GM23338 (cell line): Measurements from ENCODE around the gene KIAA0232. TPM values are rescaled to one million over a fixed set of nuclear protein-coding genes. Genes with fewer than 3 reads are reported as not detected.

Source experiments
- ATAC-seq: fragments of 200-7000 bp; cut with Tn5 transposase; 3 replicates; pipeline ENCODE4 v1.9.1; 2020
- DNase-seq: peaks from one replicate; pipeline ENCODE4 v3.0.0-alpha.2; 2015; ENCODE audit warnings: low spot score
- H2AFZ ChIP-seq: fragments of 200-600 bp; sonication (generic); 2 replicates; pipeline ENCODE4 v1.8.0; 2016; ENCODE audit warnings: antibody characterized with exemption, mild to moderate bottlenecking, moderate library complexity
- H3F3A ChIP-seq: fragments of 200-600 bp; sonication (generic); replicated peaks from 2 replicates; pipeline ENCODE4 v1.8.0; 2017; ENCODE audit warnings: antibody characterized with exemption, mixed run types, low read depth
- H3K27ac ChIP-seq: fragments of 200-600 bp; sonication (generic); 2 replicates; pipeline ENCODE4 v1.6.1; 2016; ENCODE audit warnings: low read depth
- H3K27me3 ChIP-seq: fragments of 200-600 bp; sonication (generic); 2 replicates; pipeline ENCODE4 v1.8.0; 2016; ENCODE audit warnings: mild to moderate bottlenecking, mixed run types, moderate library complexity; ENCODE audit not compliant: insufficient read depth
- H3K36me3 ChIP-seq: fragments of 200-600 bp; sonication (generic); 2 replicates; pipeline ENCODE4 v1.8.0; 2016; ENCODE audit warnings: mild to moderate bottlenecking; ENCODE audit not compliant: insufficient read depth
- H3K4me1 ChIP-seq: fragments of 200-600 bp; sonication (generic); 2 replicates; pipeline ENCODE4 v1.8.0; 2016; ENCODE audit warnings: mild to moderate bottlenecking, moderate library complexity; ENCODE audit not compliant: insufficient read depth
- H3K4me2 ChIP-seq: fragments of 200-600 bp; sonication (generic); 2 replicates; pipeline ENCODE4 v1.7.1; 2017; ENCODE audit warnings: mixed run types
- H3K4me3 ChIP-seq: fragments of 200-600 bp; sonication (generic); 2 replicates; pipeline ENCODE4 v1.6.1; 2016; ENCODE audit warnings: mixed run types
- H3K79me2 ChIP-seq: fragments of 200-600 bp; sonication (generic); replicated peaks from 2 replicates; pipeline ENCODE4 v1.8.0; 2017; ENCODE audit warnings: mild to moderate bottlenecking; ENCODE audit not compliant: insufficient read depth
- H3K9me2 ChIP-seq: fragments of 200-600 bp; sonication (generic); 2 replicates; pipeline ENCODE4 v1.8.0; 2017; ENCODE audit not compliant: insufficient read depth
- H4K20me1 ChIP-seq: fragments of 200-600 bp; sonication (generic); replicated peaks from 2 replicates; pipeline ENCODE4 v1.8.0; 2017; ENCODE audit warnings: mild to moderate bottlenecking; ENCODE audit not compliant: insufficient read depth
- H3K27ac Mint-ChIP-seq: 2 replicates; pipeline ENCODE4 v1.8.0; 2020; ENCODE audit warnings: inconsistent platforms, mild to moderate bottlenecking, moderate library complexity, mixed read lengths
- H3K27me3 Mint-ChIP-seq: 3 replicates; pipeline ENCODE4 v1.8.0; 2022; ENCODE audit warnings: low read depth, mild to moderate bottlenecking, moderate library complexity, mixed read lengths, inconsistent platforms; ENCODE audit not compliant: insufficient read depth, poor library complexity
- H3K36me3 Mint-ChIP-seq: 3 replicates; pipeline ENCODE4 v1.8.0; 2021; ENCODE audit warnings: low read depth, mild to moderate bottlenecking, inconsistent platforms, moderate library complexity, mixed read lengths
- H3K4me1 Mint-ChIP-seq: 3 replicates; pipeline ENCODE4 v1.8.0; 2020; ENCODE audit warnings: mild to moderate bottlenecking, inconsistent platforms, mixed read lengths
- H3K4me3 Mint-ChIP-seq: 3 replicates; pipeline ENCODE4 v1.8.0; 2021; ENCODE audit warnings: moderate library complexity, mild to moderate bottlenecking, inconsistent platforms, mixed read lengths
- H3K9me3 Mint-ChIP-seq: 3 replicates; pipeline ENCODE4 v1.8.0; 2020; ENCODE audit warnings: moderate library complexity, mild to moderate bottlenecking, inconsistent platforms, mixed read lengths
- CREB1 ChIP-seq: fragments of 250-450 bp; sonication (Bioruptor Pico); IDR thresholded peaks from 2 replicates; pipeline ENCODE4 v1.5.0; 2020; ENCODE audit warnings: low read depth, mild to moderate bottlenecking, moderate library complexity
- ETS1 ChIP-seq: IDR thresholded peaks from 2 replicates; pipeline ENCODE4 v1.6.1; 2016; ENCODE audit warnings: antibody characterized with exemption
- EZH2 ChIP-seq: fragments of 200-600 bp; sonication (generic); IDR thresholded peaks from one replicate; pipeline ENCODE4 v1.8.0; 2017; ENCODE audit warnings: antibody characterized with exemption, mild to moderate bottlenecking, low read depth; ENCODE audit not compliant: unreplicated experiment
- EZH2phosphoT487 ChIP-seq: fragments of 200-600 bp; sonication (generic); IDR thresholded peaks from one replicate; pipeline ENCODE4 v1.8.1; 2018; ENCODE audit warnings: antibody characterized with exemption; ENCODE audit not compliant: unreplicated experiment
- JUNB ChIP-seq: IDR thresholded peaks from one replicate; pipeline ENCODE4 v1.6.1; 2016; ENCODE audit warnings: antibody characterized with exemption; ENCODE audit not compliant: unreplicated experiment
- NANOG ChIP-seq: IDR thresholded peaks from 2 replicates; pipeline ENCODE4 v1.6.1; 2016; ENCODE audit warnings: antibody characterized with exemption, borderline replicate concordance
- POLR2AphosphoS5 ChIP-seq: IDR thresholded peaks from 2 replicates; pipeline ENCODE4 v1.6.1; 2016; ENCODE audit warnings: antibody characterized with exemption, low read depth
- STAT1 ChIP-seq: IDR thresholded peaks from one replicate; pipeline ENCODE4 v1.6.1; 2016; ENCODE audit warnings: antibody characterized with exemption; ENCODE audit not compliant: unreplicated experiment
- ZNF114 ChIP-seq: fragments of 250-450 bp; sonication (Bioruptor Pico); IDR thresholded peaks from 2 replicates; pipeline ENCODE4 v1.5.0; 2020; ENCODE audit warnings: mild to moderate bottlenecking, moderate library complexity
- ZNF331 ChIP-seq: fragments of 250-450 bp; sonication (Bioruptor Pico); IDR thresholded peaks from 2 replicates; pipeline ENCODE4 v1.5.0; 2020; ENCODE audit warnings: low read depth, mild to moderate bottlenecking, moderate library complexity
- polyA plus RNA-seq: library from polyadenylated mRNA; unstranded; fragments of >200 nt; fragmentation: Nextera tagmentation; extraction: Ambion mirVana; gene quantifications from 2 replicates; pipeline ENCODE4 v1.2.1, GENCODE V29; 2016
- total RNA-seq: library from RNA; depleted of rRNA; stranded (reverse); fragments of >200 nt; shearing (Covaris generic); gene quantifications from 2 replicates; pipeline ENCODE4 v1.2.3, GENCODE V29; 2014
- TF ChIP-seq, protein P1 (sequence below): fragments of 250-450 bp; sonication (Bioruptor Pico); IDR thresholded peaks from 2 replicates; pipeline ENCODE4 v1.5.0; 2020; ENCODE audit warnings: mild to moderate bottlenecking, moderate library complexity
- TF ChIP-seq, protein P2 (sequence below): IDR thresholded peaks from one replicate; pipeline ENCODE4 v1.6.1; 2018; ENCODE audit warnings: antibody characterized with exemption; ENCODE audit not compliant: unreplicated experiment

KIAA0232 gene
- total and polyA plus RNA-seq, 2 experiments from 2014 or later, result 14.3 to 34.9 TPM

DNA sequence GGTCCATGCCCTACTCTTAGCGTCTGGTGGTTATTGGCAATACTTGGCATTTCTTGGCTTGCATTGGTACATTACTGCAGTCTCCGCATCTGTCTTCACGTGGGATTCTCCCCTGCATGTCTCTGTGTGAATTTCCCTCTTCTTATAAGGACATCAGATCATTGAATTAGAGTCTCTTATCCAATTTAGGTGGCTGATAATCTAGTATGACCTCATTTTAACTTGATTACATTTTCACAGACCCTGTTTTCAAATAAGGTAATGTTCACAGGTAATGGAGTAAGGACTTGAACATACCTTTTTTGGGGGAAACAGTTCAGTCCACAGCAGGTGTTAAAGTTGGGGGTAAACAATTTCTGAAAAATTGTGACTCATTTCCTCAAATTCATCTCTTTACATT is 16.6 kb downstream of the KIAA0232 start:
- Histone ChIP-seq H3K36me3 (no peaks in the 10 kb centered on the region), H4K20me1 (peaks cover 62% of the 10 kb centered on the region)

More for the DNA sequence above, 16.6 kb downstream of the KIAA0232 start:
- H3K27ac Mint-ChIP-seq, result no peak overlapping the region
- no peaks in the 10 kb centered on the region for H3K9me3 Mint-ChIP-seq
- H3K79me2 ChIP-seq, result peaks cover 100% of the 10 kb centered on the region
- no peak for DNase-seq
- no peak overlapping the region for H3K27ac ChIP-seq
- H3K4me3 ChIP-seq, result no peak overlapping the region
- peaks cover 16% of the 10 kb centered on the region for H3K36me3 Mint-ChIP-seq
- no peak for TF ChIP-seq CREB1 (CRISPR knock-in tag)
- TF ChIP-seq EZH2, result no peak
- no peak for TF ChIP-seq ZNF114 (CRISPR knock-in tag)
- TF ChIP-seq POLR2AphosphoS5, result no peak
- no peak for TF ChIP-seq NANOG
- no peak for TF ChIP-seq ZNF331 (CRISPR knock-in tag)
- TF ChIP-seq, protein P1, sequence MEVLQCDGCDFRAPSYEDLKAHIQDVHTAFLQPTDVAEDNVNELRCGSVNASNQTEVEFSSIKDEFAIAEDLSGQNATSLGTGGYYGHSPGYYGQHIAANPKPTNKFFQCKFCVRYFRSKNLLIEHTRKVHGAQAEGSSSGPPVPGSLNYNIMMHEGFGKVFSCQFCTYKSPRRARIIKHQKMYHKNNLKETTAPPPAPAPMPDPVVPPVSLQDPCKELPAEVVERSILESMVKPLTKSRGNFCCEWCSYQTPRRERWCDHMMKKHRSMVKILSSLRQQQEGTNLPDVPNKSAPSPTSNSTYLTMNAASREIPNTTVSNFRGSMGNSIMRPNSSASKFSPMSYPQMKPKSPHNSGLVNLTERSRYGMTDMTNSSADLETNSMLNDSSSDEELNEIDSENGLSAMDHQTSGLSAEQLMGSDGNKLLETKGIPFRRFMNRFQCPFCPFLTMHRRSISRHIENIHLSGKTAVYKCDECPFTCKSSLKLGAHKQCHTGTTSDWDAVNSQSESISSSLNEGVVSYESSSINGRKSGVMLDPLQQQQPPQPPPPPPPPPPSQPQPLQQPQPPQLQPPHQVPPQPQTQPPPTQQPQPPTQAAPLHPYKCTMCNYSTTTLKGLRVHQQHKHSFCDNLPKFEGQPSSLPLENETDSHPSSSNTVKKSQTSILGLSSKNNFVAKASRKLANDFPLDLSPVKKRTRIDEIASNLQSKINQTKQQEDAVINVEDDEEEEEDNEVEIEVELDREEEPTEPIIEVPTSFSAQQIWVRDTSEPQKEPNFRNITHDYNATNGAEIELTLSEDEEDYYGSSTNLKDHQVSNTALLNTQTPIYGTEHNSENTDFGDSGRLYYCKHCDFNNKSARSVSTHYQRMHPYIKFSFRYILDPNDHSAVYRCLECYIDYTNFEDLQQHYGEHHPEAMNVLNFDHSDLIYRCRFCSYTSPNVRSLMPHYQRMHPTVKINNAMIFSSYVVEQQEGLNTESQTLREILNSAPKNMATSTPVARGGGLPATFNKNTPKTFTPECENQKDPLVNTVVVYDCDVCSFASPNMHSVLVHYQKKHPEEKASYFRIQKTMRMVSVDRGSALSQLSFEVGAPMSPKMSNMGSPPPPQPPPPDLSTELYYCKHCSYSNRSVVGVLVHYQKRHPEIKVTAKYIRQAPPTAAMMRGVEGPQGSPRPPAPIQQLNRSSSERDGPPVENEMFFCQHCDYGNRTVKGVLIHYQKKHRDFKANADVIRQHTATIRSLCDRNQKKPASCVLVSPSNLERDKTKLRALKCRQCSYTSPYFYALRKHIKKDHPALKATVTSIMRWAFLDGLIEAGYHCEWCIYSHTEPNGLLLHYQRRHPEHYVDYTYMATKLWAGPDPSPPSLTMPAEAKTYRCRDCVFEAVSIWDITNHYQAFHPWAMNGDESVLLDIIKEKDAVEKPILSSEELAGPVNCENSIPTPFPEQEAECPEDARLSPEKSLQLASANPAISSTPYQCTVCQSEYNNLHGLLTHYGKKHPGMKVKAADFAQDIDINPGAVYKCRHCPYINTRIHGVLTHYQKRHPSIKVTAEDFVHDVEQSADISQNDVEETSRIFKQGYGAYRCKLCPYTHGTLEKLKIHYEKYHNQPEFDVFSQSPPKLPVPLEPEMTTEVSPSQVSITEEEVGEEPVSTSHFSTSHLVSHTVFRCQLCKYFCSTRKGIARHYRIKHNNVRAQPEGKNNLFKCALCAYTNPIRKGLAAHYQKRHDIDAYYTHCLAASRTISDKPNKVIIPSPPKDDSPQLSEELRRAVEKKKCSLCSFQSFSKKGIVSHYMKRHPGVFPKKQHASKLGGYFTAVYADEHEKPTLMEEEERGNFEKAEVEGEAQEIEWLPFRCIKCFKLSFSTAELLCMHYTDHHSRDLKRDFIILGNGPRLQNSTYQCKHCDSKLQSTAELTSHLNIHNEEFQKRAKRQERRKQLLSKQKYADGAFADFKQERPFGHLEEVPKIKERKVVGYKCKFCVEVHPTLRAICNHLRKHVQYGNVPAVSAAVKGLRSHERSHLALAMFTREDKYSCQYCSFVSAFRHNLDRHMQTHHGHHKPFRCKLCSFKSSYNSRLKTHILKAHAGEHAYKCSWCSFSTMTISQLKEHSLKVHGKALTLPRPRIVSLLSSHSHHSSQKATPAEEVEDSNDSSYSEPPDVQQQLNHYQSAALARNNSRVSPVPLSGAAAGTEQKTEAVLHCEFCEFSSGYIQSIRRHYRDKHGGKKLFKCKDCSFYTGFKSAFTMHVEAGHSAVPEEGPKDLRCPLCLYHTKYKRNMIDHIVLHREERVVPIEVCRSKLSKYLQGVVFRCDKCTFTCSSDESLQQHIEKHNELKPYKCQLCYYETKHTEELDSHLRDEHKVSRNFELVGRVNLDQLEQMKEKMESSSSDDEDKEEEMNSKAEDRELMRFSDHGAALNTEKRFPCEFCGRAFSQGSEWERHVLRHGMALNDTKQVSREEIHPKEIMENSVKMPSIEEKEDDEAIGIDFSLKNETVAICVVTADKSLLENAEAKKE (CRISPR knock-in tag), result no peak
- TF ChIP-seq, protein P2, sequence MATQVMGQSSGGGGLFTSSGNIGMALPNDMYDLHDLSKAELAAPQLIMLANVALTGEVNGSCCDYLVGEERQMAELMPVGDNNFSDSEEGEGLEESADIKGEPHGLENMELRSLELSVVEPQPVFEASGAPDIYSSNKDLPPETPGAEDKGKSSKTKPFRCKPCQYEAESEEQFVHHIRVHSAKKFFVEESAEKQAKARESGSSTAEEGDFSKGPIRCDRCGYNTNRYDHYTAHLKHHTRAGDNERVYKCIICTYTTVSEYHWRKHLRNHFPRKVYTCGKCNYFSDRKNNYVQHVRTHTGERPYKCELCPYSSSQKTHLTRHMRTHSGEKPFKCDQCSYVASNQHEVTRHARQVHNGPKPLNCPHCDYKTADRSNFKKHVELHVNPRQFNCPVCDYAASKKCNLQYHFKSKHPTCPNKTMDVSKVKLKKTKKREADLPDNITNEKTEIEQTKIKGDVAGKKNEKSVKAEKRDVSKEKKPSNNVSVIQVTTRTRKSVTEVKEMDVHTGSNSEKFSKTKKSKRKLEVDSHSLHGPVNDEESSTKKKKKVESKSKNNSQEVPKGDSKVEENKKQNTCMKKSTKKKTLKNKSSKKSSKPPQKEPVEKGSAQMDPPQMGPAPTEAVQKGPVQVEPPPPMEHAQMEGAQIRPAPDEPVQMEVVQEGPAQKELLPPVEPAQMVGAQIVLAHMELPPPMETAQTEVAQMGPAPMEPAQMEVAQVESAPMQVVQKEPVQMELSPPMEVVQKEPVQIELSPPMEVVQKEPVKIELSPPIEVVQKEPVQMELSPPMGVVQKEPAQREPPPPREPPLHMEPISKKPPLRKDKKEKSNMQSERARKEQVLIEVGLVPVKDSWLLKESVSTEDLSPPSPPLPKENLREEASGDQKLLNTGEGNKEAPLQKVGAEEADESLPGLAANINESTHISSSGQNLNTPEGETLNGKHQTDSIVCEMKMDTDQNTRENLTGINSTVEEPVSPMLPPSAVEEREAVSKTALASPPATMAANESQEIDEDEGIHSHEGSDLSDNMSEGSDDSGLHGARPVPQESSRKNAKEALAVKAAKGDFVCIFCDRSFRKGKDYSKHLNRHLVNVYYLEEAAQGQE, result no peak
- no peak for TF ChIP-seq JUNB
- TF ChIP-seq ETS1, result no peak
- no peak for TF ChIP-seq EZH2phosphoT487
- no peak for TF ChIP-seq STAT1
- no peaks in the 10 kb centered on the region for H3F3A ChIP-seq
- no peaks in the 10 kb centered on the region for H3K4me1 ChIP-seq
- no peak for ATAC-seq
- H3K9me2 ChIP-seq, result no peaks in the 10 kb centered on the region
- no peaks in the 10 kb centered on the region for H3K27me3 ChIP-seq
- H3K4me3 Mint-ChIP-seq, result no peak overlapping the region
- H3K4me1 Mint-ChIP-seq, result peaks cover 6% of the 10 kb centered on the region
- H3K27me3 Mint-ChIP-seq, result peaks cover 1% of the 10 kb centered on the region
- no peak overlapping the region for H2AFZ ChIP-seq
- H3K4me2 ChIP-seq, result no peak overlapping the region
